Lower leg skin (tissue), 4 donors: ENCODE data around the gene PSG7. TPM values are rescaled to one million over a fixed set of nuclear protein-coding genes. Genes with fewer than 3 reads are reported as not detected.
"Not testable (repeated sequence)": the region's sequence is repeated elsewhere in the genome, so short reads cannot be mapped to it uniquely, and the experiment has no call there.

Experiments
- DNase-seq, 2 donors: peaks; one replicate each; pipeline ENCODE4 v3.0.0-alpha.2; 2019; ENCODE audit warnings: low spot score in 2 of 2
- H3K4me3 ChIP-seq: fragments of 200-600 bp; sonication (generic); 2 replicates; pipeline ENCODE4 v1.5.1; 2017; ENCODE audit warnings: mild to moderate bottlenecking, low read depth; ENCODE audit not compliant: poor library complexity, severe bottlenecking
- CTCF ChIP-seq, 3 donors: fragments of 450-650 bp; IDR thresholded peaks; one replicate each; pipeline ENCODE4 v1.5.1; 2016; ENCODE audit warnings: antibody characterized with exemption in 3 of 3, mild to moderate bottlenecking in 3 of 3, moderate library complexity in 2 of 3
- POLR2A ChIP-seq, 2 donors: fragments of 450-650 bp; IDR thresholded peaks; one replicate each; pipeline ENCODE4 v1.6.1; 2016 to 2017; ENCODE audit warnings: antibody characterized with exemption in 2 of 2, mild to moderate bottlenecking in 1 of 2, moderate library complexity in 1 of 2
- WGBS, 2 donors: methylation state at CpG; one replicate each; pipeline ENCODE4 v1.1.5; 2018; 5-methylcytosine and 5-hydroxymethylcytosine counted together
- intact Hi-C: fragments of 100-400 bp; cut with DNase I; formaldehyde crosslinking; loops from one replicate; pipeline ENCODE4 v1.15.0; 2023; ENCODE audit warnings: low total_unique reads
- total RNA-seq, 4 donors: library from RNA; depleted of rRNA; stranded (reverse); fragments of >200 nt; gene quantifications; one replicate each; pipeline ENCODE4 v1.1.0, GENCODE V29; 2016

Gene PSG7
- total RNA-seq: 1 to 10 TPM in 2 of 4 donors, under 1 TPM in 2; 0.25 to 7.4 (median 1.8) TPM

GRCh38 chr19:42937107-42937506 is at the start of gene PSG7:
PSG7 (minus strand) TSS chr19:42937207; CDS start chr19:42937076, 131 bp downstream.
- H3K4me3 ChIP-seq, DNase-seq, intact Hi-C loops: not testable (repeated sequence)
- 87% methylated on average over 3 of the region's 3 CpGs for WGBS, 2 donors

- WGBS, 2 donors: 68 to 73% methylated on average over 4 of the region's 4 CpGs
- intact Hi-C loops: no loop called here
- DNase-seq: no peak
- no peak overlapping the region for H3K4me3 ChIP-seq
- no peak for TF ChIP-seq POLR2A (IDR thresholded peaks at IDR 0.05)
- TF ChIP-seq CTCF (IDR thresholded peaks at IDR 0.05): no peak
These were observed 48.6 kb upstream of the PSG7 start for GRCh38 chr19:42985588-42985987.

- intact Hi-C loops, H3K4me3 ChIP-seq, DNase-seq: not testable (repeated sequence)
These were observed 45.1 kb upstream of the PSG7 start for GRCh38 chr19:42982111-42982510.

- H3K4me3 ChIP-seq, DNase-seq, intact Hi-C loops: not testable (repeated sequence)
- WGBS, 2 donors: 85 to 89% methylated on average over 5 of the region's 5 CpGs
These were observed 34.4 kb upstream of the PSG7 start for GRCh38 chr19:42971451-42971850.

GRCh38 chr19:42965176-42965575 is 28.2 kb upstream of the PSG7 start:
- DNase-seq: no peak
- WGBS, 2 donors: 49 to 55% methylated on average over 2 of the region's 2 CpGs
- H3K4me3 ChIP-seq: no peak overlapping the region
- intact Hi-C loops: no loop called here
- no peak for TF ChIP-seq CTCF (IDR thresholded peaks at IDR 0.05)
- TF ChIP-seq POLR2A (IDR thresholded peaks at IDR 0.05): no peak

- H3K4me3 ChIP-seq: no peak overlapping the region
- intact Hi-C loops: no loop called here
- DNase-seq: no peak
- TF ChIP-seq POLR2A (IDR thresholded peaks at IDR 0.05): no peak
- no peak for TF ChIP-seq CTCF (IDR thresholded peaks at IDR 0.05)
- 89 to 92% methylated on average over 6 of the region's 6 CpGs for WGBS, 2 donors
These were observed 24.1 kb upstream of the PSG7 start for GRCh38 chr19:42961119-42961518.

GRCh38 chr19:42952126-42952525 is 15.1 kb upstream of the PSG7 start:
- 79 to 85% methylated on average over 4 of the region's 4 CpGs for WGBS, 2 donors
- DNase-seq, H3K4me3 ChIP-seq, intact Hi-C loops: not testable (repeated sequence)

GRCh38 chr19:42951476-42951875 is 14.5 kb upstream of the PSG7 start:
- intact Hi-C loops: not testable (repeated sequence)

More at GRCh38 chr19:42951476-42951875, 14.5 kb upstream of the PSG7 start:
- 59 to 68% methylated on average over 2 of the region's 2 CpGs for WGBS, 2 donors
- H3K4me3 ChIP-seq, DNase-seq: not testable (repeated sequence)
